ENCODE measurements around the gene GATAD2A.
"Not testable (repeated sequence)": the region's sequence is repeated elsewhere in the genome, so short reads cannot be mapped to it uniquely, and the experiment has no call there.

Gene GATAD2A

GRCh38 chr19:19468424-19469050 is 63.1 kb downstream of the GATAD2A start:
- no peak for DNase-seq

GRCh38 chr19:19470579-19470978 is 65.1 kb downstream of the GATAD2A start:
- DNase-seq, result no peak

- no peak for DNase-seq
Observed at GRCh38 chr19:19471682-19472081, 66.2 kb downstream of the GATAD2A start.

- DNase-seq, result not testable (repeated sequence)
Observed at GRCh38 chr19:19472106-19472505, 66.6 kb downstream of the GATAD2A start.

- DNase-seq, result no peak
Observed at GRCh38 chr19:19475015-19475765, 69.7 kb downstream of the GATAD2A start.

- no peak for DNase-seq
Observed at GRCh38 chr19:19475849-19476828, 70.7 kb downstream of the GATAD2A start.

GRCh38 chr19:19477705-19478383 is 72.4 kb downstream of the GATAD2A start:
- DNase-seq, result no peak

GRCh38 chr19:19480688-19481087 is 75.2 kb downstream of the GATAD2A start:
- no peak for DNase-seq

GRCh38 chr19:19482809-19483596 is 77.5 kb downstream of the GATAD2A start:
- no peak for DNase-seq

GRCh38 chr19:19485161-19485997 is 79.9 kb downstream of the GATAD2A start:
- no peak for DNase-seq

GRCh38 chr19:19485998-19486290 is 80.5 kb downstream of the GATAD2A start:
- DNase-seq, result no peak

- no peak for DNase-seq
Observed at GRCh38 chr19:19486343-19487076, 81.0 kb downstream of the GATAD2A start.

- DNase-seq, result no peak
Observed at GRCh38 chr19:19487077-19487949, 81.8 kb downstream of the GATAD2A start.

GRCh38 chr19:19487950-19488874 is 82.7 kb downstream of the GATAD2A start:
- DNase-seq, result no peak

GRCh38 chr19:19488875-19489690 is 83.6 kb downstream of the GATAD2A start:
- DNase-seq, result peak; percentile 85

- DNase-seq, result no peak
Observed at GRCh38 chr19:19489804-19490204, 84.3 kb downstream of the GATAD2A start.
